Activated CD4-positive, alpha-beta T cell treated with anti-CD3 and anti-CD28 coated beads for 36 hours (primary cell): ENCODE measurements around the gene CDH18. TPM values are rescaled to one million over a fixed set of nuclear protein-coding genes. Genes with fewer than 3 reads are reported as not detected.

Experiments
- ATAC-seq: fragments of 200-7000 bp; cut with Tn5 transposase; one replicate; pipeline ENCODE4 v1.10.0; 2021; ENCODE audit warnings: mild to moderate bottlenecking, moderate library complexity
- CTCF ChIA-PET: fragments of 350-600 bp; sonication (Branson Sonifier 250); formaldehyde crosslinking; loops from one replicate; lab custom pipeline; 2021; ENCODE audit warnings: antibody characterized with exemption; lab: Charles Lee
- POLR2A ChIA-PET: fragments of 350-600 bp; sonication (Branson Sonifier 250); formaldehyde crosslinking; loops from one replicate; lab custom pipeline; 2021; ENCODE audit warnings: antibody characterized with exemption, inconsistent platforms; lab: Charles Lee
- DNase-seq: peaks from one replicate; pipeline ENCODE4 v3.0.0-alpha.2; 2020
- H3K27ac Mint-ChIP-seq: one replicate; pipeline ENCODE4 v1.8.0; 2021; ENCODE audit warnings: mixed read lengths
- H3K27me3 Mint-ChIP-seq: one replicate; pipeline ENCODE4 v1.8.0; 2021; ENCODE audit warnings: mixed read lengths
- H3K36me3 Mint-ChIP-seq: one replicate; pipeline ENCODE4 v1.8.0; 2021; ENCODE audit warnings: low read depth, mixed read lengths
- H3K4me1 Mint-ChIP-seq: one replicate; pipeline ENCODE4 v1.8.0; 2021; ENCODE audit warnings: mixed read lengths
- H3K4me3 Mint-ChIP-seq: one replicate; pipeline ENCODE4 v1.8.0; 2021; ENCODE audit warnings: mild to moderate bottlenecking, moderate library complexity, mixed read lengths
- H3K9me3 Mint-ChIP-seq: one replicate; pipeline ENCODE4 v1.8.0; 2021; ENCODE audit warnings: low read depth, mixed read lengths
- intact Hi-C, 2 experiments: fragments of 100-400 bp; cut with DNase I in 1 of 2; cut with micrococcal nuclease in 1 of 2; formaldehyde crosslinking; loops; one replicate each; pipeline versions ENCODE4 v1.14.2 to v1.15.1; 2022 to 2024; cut with DNase I, micrococcal nuclease
- total RNA-seq, 2 experiments: library from RNA; stranded (reverse); gene quantifications; one replicate each; pipeline ENCODE4 v1.2.3, GENCODE V29; 2021

The CDH18 gene
- total RNA-seq, 2 experiments from 2014 or later, result not detected

GRCh38 chr5:19709403-19709802 lies 278.6 kb downstream of the CDH18 start:
- Mint-ChIP-seq H3K9me3 (peaks cover 7% of the 10 kb centered on the region), H3K4me3 (no peak overlapping the region), H3K27ac (no peak overlapping the region), H3K36me3 (no peaks in the 10 kb centered on the region), H3K4me1 (no peaks in the 10 kb centered on the region), H3K27me3 (no peaks in the 10 kb centered on the region)
- POLR2A ChIA-PET, result no interaction called here
- no peak for DNase-seq
- CTCF ChIA-PET, result no interaction called here
- no peak for ATAC-seq
- intact Hi-C loops, result no loop called here

- DNase-seq, result no peak
- Mint-ChIP-seq H3K4me1 (no peaks in the 10 kb centered on the region), H3K4me3 (no peak overlapping the region), H3K27me3 (no peaks in the 10 kb centered on the region), H3K9me3 (peaks cover 14% of the 10 kb centered on the region), H3K27ac (no peak overlapping the region), H3K36me3 (no peaks in the 10 kb centered on the region)
- intact Hi-C loops, result no loop called here
- ChIA-PET POLR2A (no interaction called here), CTCF (no interaction called here)
- ATAC-seq, result no peak
Observed at GRCh38 chr5:19706776-19707175, 281.2 kb downstream of the CDH18 start.

GRCh38 chr5:19701731-19702130 lies 286.3 kb downstream of the CDH18 start:
- POLR2A ChIA-PET, result no interaction called here
- no peaks in the 10 kb centered on the region for H3K4me1 Mint-ChIP-seq
- H3K36me3 Mint-ChIP-seq, result no peaks in the 10 kb centered on the region
- H3K9me3 Mint-ChIP-seq, result peaks cover 13% of the 10 kb centered on the region
- no peak overlapping the region for H3K4me3 Mint-ChIP-seq
- DNase-seq (no peak), ATAC-seq (no peak)
- H3K27ac Mint-ChIP-seq, result no peak overlapping the region
- no peaks in the 10 kb centered on the region for H3K27me3 Mint-ChIP-seq
- intact Hi-C loops, result no loop called here
- CTCF ChIA-PET, result no interaction called here

- Mint-ChIP-seq H3K27me3 (no peaks in the 10 kb centered on the region), H3K27ac (no peak overlapping the region), H3K36me3 (no peaks in the 10 kb centered on the region), H3K9me3 (peaks cover 10% of the 10 kb centered on the region), H3K4me1 (no peaks in the 10 kb centered on the region), H3K4me3 (no peak overlapping the region)
- ATAC-seq (no peak), DNase-seq (no peak)
- ChIA-PET CTCF (no interaction called here), POLR2A (no interaction called here)
- intact Hi-C loops, result no loop called here
Observed at GRCh38 chr5:19694949-19695611, 292.9 kb downstream of the CDH18 start.

GRCh38 chr5:19690978-19691377 lies 297.0 kb downstream of the CDH18 start:
- ATAC-seq (no peak), DNase-seq (no peak)
- H3K9me3 Mint-ChIP-seq, result peaks cover 16% of the 10 kb centered on the region
- POLR2A ChIA-PET, result no interaction called here
- intact Hi-C loops, result no loop called here
- H3K27ac Mint-ChIP-seq, result no peak overlapping the region
- H3K4me3 Mint-ChIP-seq, result no peak overlapping the region
- no peaks in the 10 kb centered on the region for H3K4me1 Mint-ChIP-seq
- no peaks in the 10 kb centered on the region for H3K27me3 Mint-ChIP-seq
- CTCF ChIA-PET, result no interaction called here
- H3K36me3 Mint-ChIP-seq, result no peaks in the 10 kb centered on the region

GRCh38 chr5:19685473-19685872 lies 302.5 kb downstream of the CDH18 start:
- H3K36me3 Mint-ChIP-seq, result no peaks in the 10 kb centered on the region
- no peak overlapping the region for H3K27ac Mint-ChIP-seq
- POLR2A ChIA-PET, result no interaction called here
- intact Hi-C loops, result no loop called here
- H3K4me1 Mint-ChIP-seq, result no peaks in the 10 kb centered on the region
- H3K4me3 Mint-ChIP-seq, result no peak overlapping the region
- H3K27me3 Mint-ChIP-seq, result no peaks in the 10 kb centered on the region
- CTCF ChIA-PET, result no interaction called here
- DNase-seq (no peak), ATAC-seq (no peak)
- H3K9me3 Mint-ChIP-seq, result peaks cover 17% of the 10 kb centered on the region

- intact Hi-C loops, result no loop called here
- Mint-ChIP-seq H3K4me3 (no peak overlapping the region), H3K4me1 (no peaks in the 10 kb centered on the region), H3K27me3 (no peaks in the 10 kb centered on the region), H3K27ac (no peak overlapping the region), H3K36me3 (no peaks in the 10 kb centered on the region), H3K9me3 (peaks cover 12% of the 10 kb centered on the region)
- no peak for ATAC-seq
- ChIA-PET CTCF (no interaction called here), POLR2A (no interaction called here)
- DNase-seq, result no peak
Observed at GRCh38 chr5:19676895-19677294, 311.1 kb downstream of the CDH18 start.

- CTCF ChIA-PET, result no interaction called here
- H3K4me3 Mint-ChIP-seq, result no peak overlapping the region
- intact Hi-C loops, result no loop called here
- POLR2A ChIA-PET, result interaction anchor here (0.6 kb wide), 1 partner anchor 1146 kb away, joined by 3 read pairs; no protein-coding TSS in a partner anchor
- ATAC-seq (no peak), DNase-seq (no peak)
- H3K36me3 Mint-ChIP-seq, result no peaks in the 10 kb centered on the region
- no peaks in the 10 kb centered on the region for H3K27me3 Mint-ChIP-seq
- H3K9me3 Mint-ChIP-seq, result peaks cover 2% of the 10 kb centered on the region
- H3K27ac Mint-ChIP-seq, result no peak overlapping the region
- no peaks in the 10 kb centered on the region for H3K4me1 Mint-ChIP-seq
Observed at GRCh38 chr5:19660679-19661078, 327.3 kb downstream of the CDH18 start.

GRCh38 chr5:19655627-19656026 lies 332.4 kb downstream of the CDH18 start:
- Mint-ChIP-seq H3K4me1 (no peaks in the 10 kb centered on the region), H3K9me3 (peaks cover 4% of the 10 kb centered on the region), H3K27ac (no peak overlapping the region), H3K36me3 (no peaks in the 10 kb centered on the region), H3K4me3 (no peak overlapping the region), H3K27me3 (no peaks in the 10 kb centered on the region)
- CTCF ChIA-PET, result no interaction called here
- DNase-seq, result no peak
- no peak for ATAC-seq
- POLR2A ChIA-PET, result no interaction called here
- intact Hi-C loops, result no loop called here

GRCh38 chr5:19638461-19638860 lies 349.5 kb downstream of the CDH18 start:
- Mint-ChIP-seq H3K27me3 (no peaks in the 10 kb centered on the region), H3K4me3 (no peak overlapping the region), H3K9me3 (peaks cover 3% of the 10 kb centered on the region), H3K4me1 (no peaks in the 10 kb centered on the region), H3K36me3 (no peaks in the 10 kb centered on the region), H3K27ac (no peak overlapping the region)
- intact Hi-C loops, result no loop called here
- no peak for DNase-seq
- CTCF ChIA-PET, result no interaction called here
- no peak for ATAC-seq
- POLR2A ChIA-PET, result no interaction called here

- Mint-ChIP-seq H3K4me1 (no peaks in the 10 kb centered on the region), H3K27ac (no peak overlapping the region), H3K9me3 (peaks cover 4% of the 10 kb centered on the region), H3K36me3 (no peaks in the 10 kb centered on the region), H3K27me3 (no peaks in the 10 kb centered on the region), H3K4me3 (no peak overlapping the region)
- intact Hi-C loops, result no loop called here
- ChIA-PET CTCF (interaction anchor here (0.6 kb wide), 1 partner anchor 689 kb away, joined by 3 read pairs; no protein-coding TSS in a partner anchor), POLR2A (no interaction called here)
- no peak for ATAC-seq
- no peak for DNase-seq
Observed at GRCh38 chr5:19630876-19631275, 357.1 kb downstream of the CDH18 start.

- DNase-seq (no peak), ATAC-seq (no peak)
- POLR2A ChIA-PET, result no interaction called here
- Mint-ChIP-seq H3K27me3 (no peaks in the 10 kb centered on the region), H3K36me3 (no peaks in the 10 kb centered on the region), H3K4me1 (no peaks in the 10 kb centered on the region), H3K4me3 (no peak overlapping the region), H3K27ac (no peak overlapping the region), H3K9me3 (peaks cover 15% of the 10 kb centered on the region)
- CTCF ChIA-PET, result no interaction called here
- intact Hi-C loops, result no loop called here
Observed at GRCh38 chr5:19626211-19626610, 361.8 kb downstream of the CDH18 start.
